PC-3 (cell line): Measurements from ENCODE around the gene MEFV. TPM values are rescaled to one million over a fixed set of nuclear protein-coding genes. Genes with fewer than 3 reads are reported as not detected.

Experiments used
- ATAC-seq: fragments of 200-7000 bp; cut with Tn5 transposase; 2 replicates; pipeline ENCODE4 v1.9.1; 2020; ENCODE audit warnings: mild to moderate bottlenecking, moderate library complexity
- BruUV-seq: library from RNA; stranded (reverse); fragments of 400-500 nt; replicated peaks from 2 replicates; lab custom pipeline; 2021; lab: Mats Ljungman, UMichigan
- CTCF ChIA-PET: fragments of 300-600 bp; sonication (Branson Sonifier 250); formaldehyde crosslinking; loops from one replicate; lab custom pipeline; 2022; ENCODE audit warnings: antibody characterized with exemption; lab: Charles Lee
- POLR2A ChIA-PET: fragments of 300-600 bp; sonication (Branson Sonifier 250); formaldehyde crosslinking; loops from one replicate; lab custom pipeline; 2022; ENCODE audit warnings: antibody characterized with exemption; ENCODE audit not compliant: unreplicated experiment; lab: Charles Lee
- DNase-seq: peaks from one replicate; pipeline ENCODE4 v3.0.0-alpha.2; 2015
- H2AFZ ChIP-seq: fragments of 300-600 bp; sonication (generic); 2 replicates; pipeline ENCODE4 v1.6.0; 2016; ENCODE audit warnings: antibody characterized with exemption, low read length
- H3F3A ChIP-seq: fragments of 300-600 bp; sonication (generic); one replicate; pipeline ENCODE4 v1.6.0; 2017; ENCODE audit warnings: antibody characterized with exemption, low read length, control low read depth, mild to moderate bottlenecking; ENCODE audit not compliant: unreplicated experiment
- H3K27ac ChIP-seq: fragments of 300-600 bp; sonication (generic); 2 replicates; pipeline ENCODE4 v1.5.1; 2016; ENCODE audit warnings: mild to moderate bottlenecking, low read length
- H3K27me3 ChIP-seq: fragments of 300-600 bp; sonication (generic); 2 replicates; pipeline ENCODE4 v1.6.1; 2016; ENCODE audit warnings: low read length, mixed read lengths
- H3K36me3 ChIP-seq: fragments of 300-600 bp; sonication (generic); 2 replicates; pipeline ENCODE4 v1.6.1; 2016; ENCODE audit warnings: low read depth, mixed run types, low read length, mixed read lengths
- H3K4me1 ChIP-seq: fragments of 300-600 bp; sonication (generic); 2 replicates; pipeline ENCODE4 v1.5.1; 2016; ENCODE audit warnings: low read length; ENCODE audit not compliant: insufficient read depth
- H3K4me2 ChIP-seq: fragments of 300-600 bp; sonication (generic); 2 replicates; pipeline ENCODE4 v1.6.0; 2016; ENCODE audit warnings: low read length
- H3K4me3 ChIP-seq: fragments of 300-600 bp; sonication (generic); 2 replicates; pipeline ENCODE4 v1.5.1; 2016; ENCODE audit warnings: mild to moderate bottlenecking, low read length, mixed read lengths
- H3K79me2 ChIP-seq: fragments of 300-600 bp; sonication (generic); 2 replicates; pipeline ENCODE4 v1.6.1; 2017; ENCODE audit warnings: low read length, mixed read lengths
- H3K9ac ChIP-seq: fragments of 300-600 bp; sonication (generic); 2 replicates; pipeline ENCODE4 v1.6.0; 2016; ENCODE audit warnings: mild to moderate bottlenecking, low read length
- H3K9me2 ChIP-seq: fragments of 300-600 bp; sonication (generic); replicated peaks from 2 replicates; pipeline ENCODE4 v1.6.1; 2016; ENCODE audit warnings: mixed run types, low read length, mixed read lengths
- H3K9me3 ChIP-seq: fragments of 300-600 bp; sonication (generic); 2 replicates; pipeline ENCODE4 v1.6.1; 2016; ENCODE audit warnings: low read length, mixed read lengths
- H4K20me1 ChIP-seq: fragments of 300-600 bp; sonication (generic); 2 replicates; pipeline ENCODE4 v1.6.1; 2016; ENCODE audit warnings: low read length, mixed read lengths
- EZH2 ChIP-seq: fragments of 300-600 bp; sonication (generic); IDR thresholded peaks from one replicate; pipeline ENCODE4 v1.6.1; 2017; ENCODE audit warnings: antibody characterized with exemption, mild to moderate bottlenecking, low read length; ENCODE audit not compliant: unreplicated experiment
- EZH2phosphoT487 ChIP-seq: fragments of 300-600 bp; sonication (generic); IDR thresholded peaks from 2 replicates; pipeline ENCODE4 v1.6.1; 2018; ENCODE audit warnings: mild to moderate bottlenecking, antibody characterized with exemption, low read length, borderline replicate concordance
- intact Hi-C: fragments of 100-400 bp; cut with micrococcal nuclease; formaldehyde crosslinking; loops from 2 replicates; pipeline ENCODE4 v1.9.0; 2023
- total RNA-seq: library from RNA; depleted of rRNA; stranded (reverse); fragments of >200 nt; gene quantifications from 2 replicates; pipeline ENCODE4 v1.2.3, GENCODE V29; 2014
- TF ChIP-seq, protein P1 (sequence below): fragments of 300-600 bp; sonication (generic); conservative IDR thresholded peaks from 2 replicates; pipeline ENCODE4 v1.5.1; 2017; ENCODE audit warnings: antibody characterized with exemption, low read depth, mild to moderate bottlenecking, low read length

The MEFV gene
- total RNA-seq, 1 experiment from 2014 or later, result 0.04 TPM

DNA sequence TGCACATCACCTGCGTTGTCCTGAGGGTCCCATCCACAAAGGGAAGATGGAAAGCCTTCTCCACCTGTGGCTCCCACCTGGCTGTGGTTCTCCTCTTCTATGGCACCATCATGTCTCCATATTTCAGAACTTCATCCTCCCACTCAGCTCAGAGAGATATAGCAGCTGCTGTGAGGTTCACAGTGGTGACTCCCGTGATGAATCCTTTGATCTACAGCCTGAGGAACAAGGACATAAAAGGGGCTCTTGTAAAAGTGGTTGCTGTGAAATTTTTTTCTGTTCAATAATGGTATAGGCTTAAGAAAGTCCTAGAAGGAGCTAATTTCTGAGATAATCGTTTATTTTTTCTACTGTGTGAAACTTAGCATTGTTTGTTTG lies 40.2 kb downstream of the MEFV start:
- Histone ChIP-seq H4K20me1 (no peaks in the 10 kb centered on the region), H3K9ac (no peak overlapping the region), H3K79me2 (no peaks in the 10 kb centered on the region), H3F3A (no peaks in the 10 kb centered on the region), H3K4me1 (no peaks in the 10 kb centered on the region), H2AFZ (no peak overlapping the region), H3K9me3 (no peaks in the 10 kb centered on the region), H3K27ac (no peak overlapping the region), H3K4me3 (no peak overlapping the region), H3K36me3 (no peaks in the 10 kb centered on the region), H3K27me3 (peaks cover 12% of the 10 kb centered on the region; the same call in 1 of the 2 replicates), H3K9me2 (no peaks in the 10 kb centered on the region), H3K4me2 (no peak overlapping the region)
- CTCF ChIA-PET, result no interaction called here
- TF ChIP-seq, protein P1, sequence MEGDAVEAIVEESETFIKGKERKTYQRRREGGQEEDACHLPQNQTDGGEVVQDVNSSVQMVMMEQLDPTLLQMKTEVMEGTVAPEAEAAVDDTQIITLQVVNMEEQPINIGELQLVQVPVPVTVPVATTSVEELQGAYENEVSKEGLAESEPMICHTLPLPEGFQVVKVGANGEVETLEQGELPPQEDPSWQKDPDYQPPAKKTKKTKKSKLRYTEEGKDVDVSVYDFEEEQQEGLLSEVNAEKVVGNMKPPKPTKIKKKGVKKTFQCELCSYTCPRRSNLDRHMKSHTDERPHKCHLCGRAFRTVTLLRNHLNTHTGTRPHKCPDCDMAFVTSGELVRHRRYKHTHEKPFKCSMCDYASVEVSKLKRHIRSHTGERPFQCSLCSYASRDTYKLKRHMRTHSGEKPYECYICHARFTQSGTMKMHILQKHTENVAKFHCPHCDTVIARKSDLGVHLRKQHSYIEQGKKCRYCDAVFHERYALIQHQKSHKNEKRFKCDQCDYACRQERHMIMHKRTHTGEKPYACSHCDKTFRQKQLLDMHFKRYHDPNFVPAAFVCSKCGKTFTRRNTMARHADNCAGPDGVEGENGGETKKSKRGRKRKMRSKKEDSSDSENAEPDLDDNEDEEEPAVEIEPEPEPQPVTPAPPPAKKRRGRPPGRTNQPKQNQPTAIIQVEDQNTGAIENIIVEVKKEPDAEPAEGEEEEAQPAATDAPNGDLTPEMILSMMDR, result no peak
- DNase-seq, result no peak
- BruUV-seq, result no TSS peak
- intact Hi-C loops, result no loop called here
- POLR2A ChIA-PET, result no interaction called here
- ATAC-seq, result no peak

DNA sequence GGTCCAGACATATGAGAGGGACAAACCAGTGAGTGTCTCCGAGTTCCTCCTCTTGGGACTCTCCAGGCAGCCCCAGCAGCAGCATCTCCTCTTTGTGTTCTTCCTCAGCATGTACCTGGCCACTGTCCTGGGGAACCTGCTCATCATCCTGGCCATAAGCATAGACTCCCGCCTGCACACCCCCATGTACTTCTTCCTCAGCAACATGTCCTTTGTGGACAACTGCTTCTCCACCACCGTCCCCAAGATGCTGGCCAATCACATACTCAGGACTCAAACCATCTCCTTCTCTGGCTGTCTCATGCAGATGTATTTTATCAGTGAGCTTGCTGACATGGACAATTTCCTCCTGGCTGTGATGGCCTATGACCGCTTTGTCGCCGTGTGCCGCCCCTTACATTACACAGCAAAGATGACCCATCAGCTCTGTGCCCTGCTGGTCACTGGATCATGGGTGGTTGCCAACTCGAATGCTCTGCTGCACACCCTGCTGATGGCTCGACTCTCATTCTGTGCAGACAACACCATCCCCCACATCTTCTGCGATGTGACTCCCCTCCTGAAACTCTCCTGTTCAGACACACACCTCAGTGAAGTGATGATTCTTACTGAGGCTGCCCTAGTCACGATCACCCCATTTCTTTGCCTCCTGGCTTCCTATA lies 40.7 kb downstream of the MEFV start:
- intact Hi-C loops, result no loop called here
- H3K27ac ChIP-seq, result no peak overlapping the region
- H3K4me2 ChIP-seq, result no peak overlapping the region
- H3K9me3 ChIP-seq, result no peaks in the 10 kb centered on the region
- no peaks in the 10 kb centered on the region for H3K9me2 ChIP-seq
- no peaks in the 10 kb centered on the region for H3F3A ChIP-seq
- no peak overlapping the region for H2AFZ ChIP-seq
- no peak overlapping the region for H3K9ac ChIP-seq
- TF ChIP-seq, protein P1, result no peak
- TF ChIP-seq EZH2phosphoT487 (no peak), EZH2 (no peak)
- ChIA-PET CTCF (no interaction called here), POLR2A (no interaction called here)
- H3K27me3 ChIP-seq, result peaks cover 12% of the 10 kb centered on the region; the same call in 1 of the 2 replicates
- no TSS peak for BruUV-seq
- no peaks in the 10 kb centered on the region for H3K4me1 ChIP-seq
- no peaks in the 10 kb centered on the region for H3K36me3 ChIP-seq
- H3K79me2 ChIP-seq, result no peaks in the 10 kb centered on the region
- no peaks in the 10 kb centered on the region for H4K20me1 ChIP-seq
- no peak for DNase-seq
- no peak for ATAC-seq
- H3K4me3 ChIP-seq, result no peak overlapping the region

GRCh38 chr16:3214904-3215600 lies 41.4 kb downstream of the MEFV start:
- no TSS peak for BruUV-seq
- TF ChIP-seq EZH2, result no peak
- no peak for TF ChIP-seq EZH2phosphoT487
- TF ChIP-seq, protein P1, result no peak
- no peak overlapping the region for H3K4me3 ChIP-seq

More at GRCh38 chr16:3214904-3215600, 41.4 kb downstream of the MEFV start:
- Histone ChIP-seq H3K9me2 (no peaks in the 10 kb centered on the region), H3F3A (no peaks in the 10 kb centered on the region), H3K79me2 (no peaks in the 10 kb centered on the region), H3K4me2 (no peak overlapping the region), H3K9ac (no peak overlapping the region), H3K4me1 (no peaks in the 10 kb centered on the region), H3K27ac (no peak overlapping the region), H3K36me3 (no peaks in the 10 kb centered on the region), H3K9me3 (no peaks in the 10 kb centered on the region), H3K27me3 (peaks cover 12% of the 10 kb centered on the region; the same call in 1 of the 2 replicates), H2AFZ (no peak overlapping the region), H4K20me1 (no peaks in the 10 kb centered on the region)
- POLR2A ChIA-PET, result no interaction called here
- intact Hi-C loops, result no loop called here
- DNase-seq (no peak), ATAC-seq (no peak)
- CTCF ChIA-PET, result no interaction called here
